HG02840 (cell line): Measurements from ENCODE around the gene NAA25.

Source experiments
- ATAC-seq: cut with Tn5 transposase; IDR thresholded peaks from one replicate; pipeline ENCODE4 v1.9.1; 2021; ENCODE audit warnings: mild to moderate bottlenecking, moderate library complexity, moderate number of reproducible peaks; ENCODE audit not compliant: unreplicated experiment, low FRiP score

The NAA25 gene

GRCh38 chr12:112108202-112109079, at the start of gene NAA25:
Gene NAA25 (minus strand): TSS chr12:112108783. CDS start chr12:112108773, 10 bp downstream.
- peak; percentile 65 for ATAC-seq

- no peak for ATAC-seq
These were observed 45.3 kb upstream of the NAA25 start for GRCh38 chr12:112153893-112154219.

DNA sequence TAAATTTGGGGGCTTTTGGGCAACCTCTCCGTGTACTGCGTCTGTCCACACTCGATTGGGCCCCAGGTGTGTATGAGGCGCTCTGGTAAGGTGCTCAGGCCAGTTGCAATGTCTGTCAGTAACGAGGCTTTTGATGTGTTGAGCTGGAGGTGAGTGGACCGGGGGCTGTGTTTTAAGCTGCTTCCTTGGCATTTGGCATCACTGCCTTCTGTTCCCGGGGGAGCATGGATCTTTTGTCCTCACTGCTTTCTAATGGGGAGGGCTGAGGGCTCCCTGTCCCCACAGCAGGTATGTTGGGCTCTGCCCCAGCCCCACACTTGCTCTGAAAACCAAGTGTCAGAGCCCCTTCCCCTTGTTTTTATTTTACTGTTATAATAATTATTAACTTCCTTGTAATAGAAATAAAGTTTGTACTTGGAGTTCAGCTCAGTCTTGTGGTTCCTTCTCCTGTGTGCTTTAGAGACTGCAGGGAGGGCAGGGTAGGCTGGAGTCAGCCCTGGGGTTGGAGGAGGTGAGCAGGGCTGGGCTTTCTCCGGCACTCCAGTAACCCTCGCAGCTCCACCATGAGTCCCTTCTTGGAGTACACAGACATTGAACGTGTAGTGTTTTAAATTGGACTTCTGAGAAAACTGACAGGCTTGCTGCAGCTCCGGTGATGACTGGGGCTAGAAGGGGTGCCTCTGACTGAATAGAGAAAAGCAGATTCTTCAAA, 44.8 kb upstream of the NAA25 start:
- no peak for ATAC-seq

GRCh38 chr12:112151766-112152541, 43.4 kb upstream of the NAA25 start:
- ATAC-seq: no peak

- no peak for ATAC-seq
These were observed 41.0 kb upstream of the NAA25 start for GRCh38 chr12:112149596-112149995.

DNA sequence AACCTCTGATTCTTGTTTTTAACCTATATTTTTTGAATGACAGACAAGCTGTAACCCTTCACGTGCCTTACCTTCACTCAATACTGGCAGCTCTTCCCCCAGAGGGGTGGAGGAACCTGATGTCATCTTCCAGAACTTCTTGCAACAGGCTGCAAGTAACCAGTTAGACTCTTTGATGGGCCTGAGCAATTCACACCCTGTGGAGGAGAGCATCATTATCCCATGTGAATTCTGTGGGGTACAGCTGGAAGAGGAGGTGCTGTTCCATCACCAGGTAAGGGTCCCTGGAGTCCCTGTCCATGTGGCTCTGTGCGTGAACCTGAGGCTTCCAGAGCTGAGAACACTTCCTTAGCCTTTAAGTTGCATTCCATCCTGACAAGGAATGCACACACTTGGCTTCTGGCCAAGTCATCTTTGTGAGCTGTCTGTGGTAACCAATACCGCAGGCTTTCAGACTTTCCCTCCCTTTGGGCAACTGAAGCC, 39.5 kb upstream of the NAA25 start:
- ATAC-seq: no peak

- no peak for ATAC-seq
These were observed 37.5 kb upstream of the NAA25 start for GRCh38 chr12:112146123-112146522.

DNA sequence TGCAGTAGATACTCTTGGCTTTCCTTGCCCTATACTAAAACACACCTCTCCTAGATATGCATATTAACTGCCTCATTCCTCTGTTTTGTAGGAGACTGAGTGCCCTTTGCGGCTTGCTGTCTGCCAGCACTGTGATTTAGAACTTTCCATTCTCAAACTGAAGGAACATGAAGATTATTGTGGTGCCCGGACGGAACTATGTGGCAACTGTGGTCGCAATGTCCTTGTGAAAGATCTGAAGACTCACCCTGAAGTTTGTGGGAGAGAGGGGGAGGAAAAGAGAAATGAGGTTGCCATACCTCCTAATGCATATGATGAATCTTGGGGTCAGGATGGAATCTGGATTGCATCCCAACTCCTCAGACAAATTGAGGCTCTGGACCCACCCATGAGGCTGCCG, 32.1 kb upstream of the NAA25 start:
- no peak for ATAC-seq

GRCh38 chr12:112134731-112135130, 26.1 kb upstream of the NAA25 start:
- no peak for ATAC-seq

DNA sequence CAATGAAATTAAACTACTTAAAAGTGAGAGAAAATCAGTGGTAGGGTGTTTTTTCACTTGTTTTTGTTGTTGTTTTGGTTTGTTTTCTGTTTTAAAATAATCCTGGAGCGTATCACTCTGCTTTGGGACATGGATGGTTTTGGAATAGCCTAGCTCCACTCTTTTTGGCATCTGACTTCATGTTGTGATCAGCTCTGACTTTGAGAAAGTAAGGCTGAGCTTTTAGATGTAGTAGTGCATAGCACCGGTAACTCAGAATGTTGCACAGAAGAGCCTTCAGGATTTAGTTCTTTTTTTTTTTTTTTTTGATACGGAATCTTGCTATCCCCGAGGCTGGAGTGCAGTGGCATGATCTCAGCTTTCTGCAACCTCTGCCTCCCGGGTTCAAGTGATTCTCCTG, 24.8 kb upstream of the NAA25 start:
- ATAC-seq: no peak

DNA sequence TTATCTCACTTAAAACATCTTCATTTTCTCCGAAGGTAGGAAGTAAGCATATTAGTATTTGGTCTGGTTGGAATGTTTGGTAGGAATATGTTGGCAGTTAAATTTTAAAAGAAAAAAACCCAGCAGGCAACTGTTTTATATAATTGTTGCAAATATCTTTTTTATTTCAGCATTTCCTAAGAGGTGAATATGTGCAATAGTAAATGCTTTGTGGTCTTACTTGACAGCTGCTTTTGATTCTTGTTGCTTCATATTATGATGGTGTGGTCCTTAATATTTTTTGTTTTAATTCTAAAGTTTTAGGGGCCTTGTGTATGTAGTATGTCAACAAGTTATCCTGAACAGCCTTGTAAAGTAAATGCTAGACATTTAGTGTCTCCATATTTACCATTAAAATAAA, 23.1 kb upstream of the NAA25 start:
- no peak for ATAC-seq

GRCh38 chr12:112130441-112130998, 21.9 kb upstream of the NAA25 start:
- ATAC-seq: peak; percentile 50

DNA sequence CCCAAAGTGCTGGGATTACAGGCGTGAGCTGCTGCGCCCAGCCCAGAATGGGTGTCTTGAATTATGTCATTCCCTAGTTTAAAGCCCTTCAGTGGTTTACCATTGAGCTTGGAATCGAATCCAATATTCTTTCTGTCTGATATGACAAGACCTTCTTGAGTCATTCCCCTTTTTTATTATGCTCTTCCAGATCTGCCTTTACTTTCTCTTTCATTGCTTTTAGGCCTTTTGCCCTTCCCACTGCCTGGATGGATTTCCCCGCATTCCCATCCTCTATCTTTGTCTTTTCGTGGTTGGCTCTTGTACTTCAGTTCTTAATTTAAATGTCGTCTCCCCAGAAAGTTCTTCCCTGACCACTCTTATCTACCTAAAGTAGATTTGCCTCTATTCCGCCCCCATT, 18.3 kb upstream of the NAA25 start:
- no peak for ATAC-seq

- peak; percentile 1 for ATAC-seq
These were observed 17.4 kb upstream of the NAA25 start for GRCh38 chr12:112126000-112126438.

DNA sequence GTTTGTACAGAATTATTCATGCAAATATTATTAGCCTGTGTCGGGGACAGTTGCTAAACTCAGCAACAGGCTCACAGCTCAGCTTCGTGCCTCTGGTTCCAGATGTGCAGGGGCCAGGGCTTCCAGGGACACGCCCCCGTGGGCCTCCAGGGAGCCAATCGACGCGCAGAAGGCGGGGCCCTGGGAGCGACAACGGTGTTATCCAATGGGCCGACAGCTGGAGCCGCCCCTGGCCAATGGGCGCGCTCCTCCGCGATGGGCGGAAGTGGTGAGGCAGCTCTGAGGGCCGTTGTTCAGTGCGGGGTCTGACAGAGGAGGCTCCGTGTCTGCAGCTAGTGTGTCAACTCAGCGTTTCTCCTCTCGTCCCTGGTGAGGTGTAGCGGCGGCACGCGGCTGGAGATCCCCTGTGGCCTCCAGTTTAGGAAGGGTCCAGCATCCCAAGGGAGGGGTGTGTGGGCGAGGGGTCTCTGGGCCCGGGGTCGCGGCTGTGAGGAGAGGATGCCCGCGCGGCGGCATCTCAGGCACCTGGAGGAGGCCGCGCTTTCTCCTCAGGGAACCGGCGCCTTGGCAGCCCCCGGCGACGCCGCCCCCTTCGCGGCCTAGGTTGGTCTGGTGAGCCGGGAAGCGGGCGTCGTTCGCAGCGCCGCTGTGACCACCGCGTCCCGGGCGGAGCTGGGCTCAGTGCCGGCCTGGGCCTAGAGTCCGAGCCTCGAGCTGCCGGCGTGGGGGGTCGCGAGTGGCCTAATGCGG, 16.8 kb upstream of the NAA25 start, which contains the start of gene TRAFD1:
TSS of gene TRAFD1 (plus strand) at position 311 of the 750 bp plus-strand sequence. CDS start 4,963 bp downstream, outside the sequence.
- peak; percentile 96 for ATAC-seq

GRCh38 chr12:112124918-112125249, 16.3 kb upstream of the NAA25 start:
- ATAC-seq: no peak

DNA sequence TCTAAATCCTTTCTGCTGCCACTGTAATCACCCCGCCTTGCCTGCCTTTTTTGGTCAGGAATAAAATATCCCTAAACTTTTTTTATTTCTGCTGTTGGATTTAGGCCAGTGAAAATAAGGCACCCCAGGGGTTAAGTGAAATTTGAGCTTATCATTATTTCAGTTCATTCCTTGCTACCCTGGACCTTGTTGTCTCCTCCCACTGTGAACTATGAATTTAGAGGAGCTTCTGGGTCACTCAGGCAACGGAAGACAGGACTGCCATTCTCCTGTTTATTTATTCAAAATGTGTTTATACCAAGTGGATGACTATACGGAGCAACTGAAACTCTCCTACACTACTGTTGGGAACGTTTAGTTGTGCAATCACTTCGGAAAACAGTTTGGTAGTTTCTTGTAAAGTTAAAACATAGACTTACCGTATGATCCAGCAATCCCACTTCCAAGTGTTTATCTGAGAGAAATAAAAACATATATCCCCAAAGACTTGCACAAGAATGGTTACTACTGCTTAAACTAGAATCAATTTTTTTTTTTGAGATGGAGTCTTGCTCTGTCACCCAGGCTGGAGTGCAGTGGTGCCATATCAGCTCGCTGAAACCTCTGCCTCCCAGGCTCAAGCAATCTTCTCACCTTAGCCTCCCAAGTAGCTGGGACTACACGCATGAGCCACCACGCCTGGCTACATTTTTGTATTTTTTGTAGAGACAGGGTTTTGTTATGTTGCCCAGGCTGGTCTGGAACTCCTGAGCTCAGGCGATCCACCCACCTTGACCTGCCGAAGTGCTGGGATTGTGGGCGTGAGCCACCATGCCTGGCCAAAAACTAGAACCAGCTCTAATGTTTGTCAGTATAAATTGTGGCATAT, 14.5 kb upstream of the NAA25 start:
- no peak for ATAC-seq

DNA sequence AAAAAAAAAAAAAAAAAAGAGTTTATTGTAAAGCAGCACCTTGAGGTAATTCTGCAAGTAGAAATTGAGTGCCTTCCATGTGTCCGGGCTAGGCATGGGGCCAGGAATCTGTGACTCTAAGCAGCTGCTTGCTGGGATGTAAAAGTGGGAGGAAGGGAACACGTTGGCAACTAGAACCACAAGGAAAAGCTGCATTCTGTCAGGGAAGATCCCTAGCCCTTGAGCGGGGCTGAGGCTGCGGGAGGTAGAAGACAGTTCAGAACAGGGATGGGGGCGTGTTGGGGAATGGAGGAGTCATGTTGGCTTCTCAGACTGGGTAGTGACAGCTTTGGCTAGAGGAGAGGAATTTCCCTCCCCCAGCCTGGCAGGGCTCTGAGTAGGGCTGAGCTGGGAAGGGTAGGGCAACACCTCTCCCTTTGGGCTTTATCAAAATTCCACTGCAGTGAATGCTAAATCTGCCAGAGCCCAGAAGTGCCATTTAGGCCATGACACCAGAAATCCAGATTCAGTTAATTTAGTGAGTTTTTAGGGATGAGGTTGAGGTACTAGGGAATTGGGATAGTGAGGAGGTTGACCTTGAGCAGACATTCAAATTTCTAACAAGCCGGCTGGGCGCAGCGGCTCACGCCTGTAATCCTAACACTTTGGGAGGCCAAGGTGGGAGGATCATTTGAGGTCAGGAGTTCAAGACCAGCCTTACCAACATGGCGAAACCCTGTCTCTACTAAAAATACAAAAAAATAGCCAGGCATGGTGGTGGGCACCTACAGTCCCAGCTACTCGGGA, 13.4 kb upstream of the NAA25 start:
- ATAC-seq: no peak
